Neural progenitor cell (in vitro differentiated cells): ENCODE results near the gene PTPN4. TPM values are rescaled to one million over a fixed set of nuclear protein-coding genes. Genes with fewer than 3 reads are reported as not detected.
A peak's percentile ranks its signal among the peaks of the same experiment; 100 is the strongest.

Experiments used
- DNase-seq: peaks from one replicate; pipeline ENCODE4 v3.0.0-alpha.2; 2016; ENCODE audit warnings: low spot score
- H2AFZ ChIP-seq: fragments of 200-600 bp; sonication (generic); replicated peaks from 2 replicates; pipeline ENCODE4 v1.6.1; 2016; ENCODE audit warnings: antibody characterized with exemption
- H3F3A ChIP-seq: fragments of 200-600 bp; sonication (generic); 2 replicates; pipeline ENCODE4 v1.6.1; 2016; ENCODE audit warnings: antibody characterized with exemption, low read depth
- H3K27ac ChIP-seq: fragments of 200-600 bp; sonication (generic); 2 replicates; pipeline ENCODE4 v1.5.1; 2016; ENCODE audit warnings: mild to moderate bottlenecking
- H3K27me3 ChIP-seq: fragments of 200-600 bp; sonication (generic); 2 replicates; pipeline ENCODE4 v1.6.1; 2016; ENCODE audit warnings: mild to moderate bottlenecking, moderate library complexity
- H3K36me3 ChIP-seq: fragments of 200-600 bp; sonication (generic); 2 replicates; pipeline ENCODE4 v1.5.1; 2016
- H3K4me1 ChIP-seq: fragments of 200-600 bp; sonication (generic); 2 replicates; pipeline ENCODE4 v1.6.1; 2016; ENCODE audit warnings: mixed run types
- H3K4me2 ChIP-seq: fragments of 200-600 bp; sonication (generic); 2 replicates; pipeline ENCODE4 v1.6.1; 2016
- H3K4me3 ChIP-seq: fragments of 200-600 bp; sonication (generic); 2 replicates; pipeline ENCODE4 v1.5.1; 2016
- H3K79me2 ChIP-seq: fragments of 200-600 bp; sonication (generic); 2 replicates; pipeline ENCODE4 v1.6.1; 2016; ENCODE audit warnings: low read depth
- H3K9ac ChIP-seq: fragments of 200-600 bp; sonication (generic); 2 replicates; pipeline ENCODE4 v1.6.1; 2016
- H3K9me3 ChIP-seq: fragments of 200-600 bp; sonication (generic); 2 replicates; pipeline ENCODE4 v1.5.1; 2016; ENCODE audit warnings: low read depth
- H4K20me1 ChIP-seq: fragments of 200-600 bp; sonication (generic); 2 replicates; pipeline ENCODE4 v1.6.1; 2016; ENCODE audit warnings: low read depth
- H3K27ac Mint-ChIP-seq: 3 replicates; pipeline ENCODE4 v1.8.0; 2021; ENCODE audit warnings: mixed read lengths
- H3K27me3 Mint-ChIP-seq: 2 replicates; pipeline ENCODE4 v1.8.0; 2022; ENCODE audit warnings: low read depth, mild to moderate bottlenecking, inconsistent platforms, moderate library complexity, mixed read lengths; ENCODE audit not compliant: insufficient read depth
- H3K36me3 Mint-ChIP-seq: 3 replicates; pipeline ENCODE4 v1.8.0; 2021; ENCODE audit warnings: mixed read lengths
- H3K4me1 Mint-ChIP-seq: 3 replicates; pipeline ENCODE4 v1.8.0; 2021; ENCODE audit warnings: mixed read lengths
- H3K4me3 Mint-ChIP-seq: 3 replicates; pipeline ENCODE4 v1.8.0; 2021; ENCODE audit warnings: mild to moderate bottlenecking, moderate library complexity, mixed read lengths
- H3K9me3 Mint-ChIP-seq: 3 replicates; pipeline ENCODE4 v1.8.0; 2020; ENCODE audit warnings: mixed read lengths
- EZH2 ChIP-seq: fragments of 200-600 bp; sonication (generic); IDR thresholded peaks from 2 replicates; pipeline ENCODE4 v1.6.1; 2017; ENCODE audit warnings: antibody characterized with exemption, mild to moderate bottlenecking, moderate library complexity
- EZH2phosphoT487 ChIP-seq: fragments of 200-600 bp; sonication (generic); IDR thresholded peaks from 2 replicates; pipeline ENCODE4 v1.6.1; 2017; ENCODE audit warnings: antibody characterized with exemption
- total RNA-seq: library from RNA; depleted of rRNA; stranded (reverse); fragments of >200 nt; gene quantifications from 2 replicates; pipeline ENCODE4 v1.2.3, GENCODE V29; 2015; ENCODE audit warnings: low replicate concordance
- TF ChIP-seq, protein P1 (sequence below): fragments of 200-600 bp; sonication (generic); IDR thresholded peaks from 2 replicates; pipeline ENCODE4 v1.5.1; 2017; ENCODE audit warnings: antibody characterized with exemption, mild to moderate bottlenecking

PTPN4 gene
- total RNA-seq, 1 donor from 2014 or later = 51.8 TPM

DNA sequence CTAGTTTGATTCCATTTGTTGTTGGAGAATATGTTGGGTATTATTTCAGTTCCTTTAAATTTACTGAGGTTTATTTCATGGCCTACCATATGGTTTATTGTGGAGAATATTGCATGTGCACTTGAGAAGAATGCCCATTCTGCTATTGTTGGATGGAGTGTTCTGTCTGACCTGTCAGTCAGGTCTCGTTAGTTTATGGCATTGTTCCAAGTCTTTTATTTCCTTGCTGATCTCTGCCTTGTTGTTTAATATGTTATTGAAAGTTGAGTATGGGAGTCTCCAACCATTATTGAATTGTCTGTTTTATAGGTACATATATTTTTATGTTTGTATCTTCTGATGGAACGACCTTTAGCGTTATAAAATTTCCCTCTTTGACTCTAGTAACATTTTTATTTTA lies 86.3 kb downstream of the PTPN4 start:
- H3K27ac ChIP-seq = no peak overlapping the region
- no peak overlapping the region for H3K4me2 ChIP-seq
- H3K9me3 ChIP-seq = peaks cover 11% of the 10 kb centered on the region
- no peaks in the 10 kb centered on the region for H3K4me1 Mint-ChIP-seq
- peaks cover 14% of the 10 kb centered on the region for H4K20me1 ChIP-seq
- H3K27me3 ChIP-seq = no peaks in the 10 kb centered on the region
- H3K9me3 Mint-ChIP-seq = peaks cover 61% of the 10 kb centered on the region
- H3K27me3 Mint-ChIP-seq = peaks cover 3% of the 10 kb centered on the region
- H3K4me1 ChIP-seq = no peaks in the 10 kb centered on the region
- H3K4me3 Mint-ChIP-seq = no peak overlapping the region
- no peak overlapping the region for H3K9ac ChIP-seq
- no peak overlapping the region for H3K27ac Mint-ChIP-seq
- H3K4me3 ChIP-seq = no peak overlapping the region
- H3F3A ChIP-seq = peaks cover 7% of the 10 kb centered on the region
- H2AFZ ChIP-seq = no peak overlapping the region
- DNase-seq = no peak
- H3K36me3 Mint-ChIP-seq = peaks cover 45% of the 10 kb centered on the region
- H3K79me2 ChIP-seq = peaks cover 73% of the 10 kb centered on the region
- H3K36me3 ChIP-seq = no peaks in the 10 kb centered on the region
- TF ChIP-seq EZH2 (no peak), EZH2phosphoT487 (no peak)
- TF ChIP-seq, protein P1, sequence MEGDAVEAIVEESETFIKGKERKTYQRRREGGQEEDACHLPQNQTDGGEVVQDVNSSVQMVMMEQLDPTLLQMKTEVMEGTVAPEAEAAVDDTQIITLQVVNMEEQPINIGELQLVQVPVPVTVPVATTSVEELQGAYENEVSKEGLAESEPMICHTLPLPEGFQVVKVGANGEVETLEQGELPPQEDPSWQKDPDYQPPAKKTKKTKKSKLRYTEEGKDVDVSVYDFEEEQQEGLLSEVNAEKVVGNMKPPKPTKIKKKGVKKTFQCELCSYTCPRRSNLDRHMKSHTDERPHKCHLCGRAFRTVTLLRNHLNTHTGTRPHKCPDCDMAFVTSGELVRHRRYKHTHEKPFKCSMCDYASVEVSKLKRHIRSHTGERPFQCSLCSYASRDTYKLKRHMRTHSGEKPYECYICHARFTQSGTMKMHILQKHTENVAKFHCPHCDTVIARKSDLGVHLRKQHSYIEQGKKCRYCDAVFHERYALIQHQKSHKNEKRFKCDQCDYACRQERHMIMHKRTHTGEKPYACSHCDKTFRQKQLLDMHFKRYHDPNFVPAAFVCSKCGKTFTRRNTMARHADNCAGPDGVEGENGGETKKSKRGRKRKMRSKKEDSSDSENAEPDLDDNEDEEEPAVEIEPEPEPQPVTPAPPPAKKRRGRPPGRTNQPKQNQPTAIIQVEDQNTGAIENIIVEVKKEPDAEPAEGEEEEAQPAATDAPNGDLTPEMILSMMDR = no peak

DNA sequence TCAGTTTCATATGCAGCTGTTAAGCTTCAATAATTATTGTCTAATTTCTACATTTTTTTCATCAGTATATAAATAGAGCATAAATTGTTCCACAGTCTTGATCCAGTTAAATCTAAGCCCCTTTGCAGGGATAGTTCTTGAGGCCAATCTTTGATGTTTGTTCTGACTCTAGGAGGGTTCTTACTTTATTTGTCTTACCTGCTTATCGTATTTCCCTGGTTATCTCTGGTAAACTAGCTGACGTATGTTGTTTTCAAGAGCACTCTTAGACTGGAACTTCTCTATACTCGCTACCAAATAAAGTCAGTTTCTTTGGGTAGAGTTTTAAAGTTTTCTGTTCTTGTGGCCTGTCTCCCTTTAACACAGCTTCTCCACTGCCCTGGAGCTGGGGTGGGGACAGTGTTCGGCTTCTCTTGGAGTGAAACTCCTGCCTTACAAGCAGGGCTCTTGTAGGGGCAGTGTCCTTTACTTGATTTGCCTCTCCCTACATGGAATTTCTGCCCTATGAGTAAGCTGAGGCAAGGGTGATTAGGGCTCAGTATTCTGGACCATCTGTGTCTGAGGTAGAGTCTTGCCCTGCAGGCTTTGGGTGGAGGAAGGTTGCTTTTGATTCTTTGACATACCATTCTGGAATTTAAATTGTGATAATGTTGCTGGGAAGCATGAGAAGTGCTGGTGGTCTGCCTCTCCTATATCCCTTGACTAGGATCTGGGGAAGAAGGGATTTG lies 90.3 kb downstream of the PTPN4 start:
- Mint-ChIP-seq H3K4me1 (no peaks in the 10 kb centered on the region), H3K27ac (no peak overlapping the region), H3K27me3 (peaks cover 4% of the 10 kb centered on the region), H3K9me3 (peaks cover 71% of the 10 kb centered on the region), H3K4me3 (no peak overlapping the region), H3K36me3 (peaks cover 45% of the 10 kb centered on the region)
- Histone ChIP-seq H3K9me3 (peaks cover 4% of the 10 kb centered on the region), H4K20me1 (peaks cover 24% of the 10 kb centered on the region), H3K4me2 (no peak overlapping the region), H3K27me3 (no peaks in the 10 kb centered on the region), H3K36me3 (no peaks in the 10 kb centered on the region), H3K9ac (no peak overlapping the region), H3F3A (no peaks in the 10 kb centered on the region), H3K4me3 (no peak overlapping the region), H3K4me1 (peaks cover 24% of the 10 kb centered on the region), H2AFZ (no peak overlapping the region), H3K79me2 (peaks cover 90% of the 10 kb centered on the region), H3K27ac (no peak overlapping the region)
- no peak for DNase-seq
- TF ChIP-seq, protein P1 = no peak
- TF ChIP-seq EZH2phosphoT487 (no peak), EZH2 (no peak)

DNA sequence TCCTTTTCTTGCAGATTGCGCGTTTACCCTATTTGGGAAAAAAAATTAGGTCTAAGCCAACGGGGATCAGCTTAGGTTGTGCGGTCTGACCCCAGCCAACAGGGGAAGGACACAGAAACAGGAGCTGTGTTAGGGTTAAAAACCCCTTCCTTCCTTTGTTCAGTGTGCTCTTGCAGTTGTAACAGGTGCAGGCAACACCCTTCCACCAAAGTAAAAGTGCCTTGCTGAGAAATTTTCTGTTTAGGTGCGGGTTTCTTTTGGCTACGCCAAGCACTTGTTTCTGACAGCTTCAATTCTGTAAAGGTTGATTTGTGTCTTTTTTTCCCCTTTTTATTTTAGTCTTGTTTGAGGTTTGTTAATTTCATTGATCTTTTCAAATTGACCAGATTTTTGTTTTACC lies 92.5 kb downstream of the PTPN4 start:
- no peak overlapping the region for H3K4me3 ChIP-seq
- peaks cover 24% of the 10 kb centered on the region for H4K20me1 ChIP-seq
- no peak overlapping the region for H3K27ac Mint-ChIP-seq
- no peak overlapping the region for H3K4me2 ChIP-seq
- no peaks in the 10 kb centered on the region for H3K27me3 ChIP-seq
- H3K36me3 ChIP-seq = no peaks in the 10 kb centered on the region
- H3K27ac ChIP-seq = no peak overlapping the region
- no peak overlapping the region for H2AFZ ChIP-seq
- H3K4me1 ChIP-seq = peaks cover 24% of the 10 kb centered on the region
- no peak overlapping the region for H3K9ac ChIP-seq
- peaks cover 70% of the 10 kb centered on the region for H3K9me3 Mint-ChIP-seq
- peak; percentile 20 for DNase-seq
- no peak overlapping the region for H3K4me3 Mint-ChIP-seq
- no peak for TF ChIP-seq EZH2phosphoT487
- TF ChIP-seq, protein P1 = no peak
- TF ChIP-seq EZH2 = no peak
- H3F3A ChIP-seq = no peaks in the 10 kb centered on the region
- H3K9me3 ChIP-seq = no peaks in the 10 kb centered on the region
- H3K79me2 ChIP-seq = peaks cover 96% of the 10 kb centered on the region
- peaks cover 4% of the 10 kb centered on the region for H3K27me3 Mint-ChIP-seq
- H3K36me3 Mint-ChIP-seq = peaks cover 34% of the 10 kb centered on the region
- H3K4me1 Mint-ChIP-seq = no peaks in the 10 kb centered on the region
